ENCODE results near the gene SLC1A5. TPM values are rescaled to one million over a fixed set of nuclear protein-coding genes. Genes with fewer than 3 reads are reported as not detected.

The SLC1A5 gene
- total and polyA plus RNA-seq, 2 experiments from 2014 or later = 103 to 272 TPM

- TF ChIP-seq REST (IDR thresholded peaks at IDR 0.05; ENCODE audit: unreplicated experiment) (no peak), JUNB (IDR thresholded peaks at IDR 0.05; ENCODE audit: unreplicated experiment) (no peak), NANOG (IDR thresholded peaks at IDR 0.05; ENCODE audit: borderline replicate concordance) (no peak), ZNF114 (CRISPR knock-in tag; IDR thresholded peaks at IDR 0.05) (no peak), ZNF331 (CRISPR knock-in tag; IDR thresholded peaks at IDR 0.05; ENCODE audit: low read depth) (no peak)
Measured at GRCh38 chr19:46798713-46799112, 10.3 kb upstream of the SLC1A5 start (continued).

- H3F3A ChIP-seq (replicated peaks; ENCODE audit: low read depth) = no peaks in the 10 kb centered on the region
- H3K9me2 ChIP-seq (ENCODE audit: insufficient read depth) = no peaks in the 10 kb centered on the region
- H3K4me1 Mint-ChIP-seq = no peaks in the 10 kb centered on the region
- H3K4me3 ChIP-seq = no peak overlapping the region
- H2AFZ ChIP-seq = no peak overlapping the region
- H3K9me3 Mint-ChIP-seq = no peaks in the 10 kb centered on the region
- H3K27me3 ChIP-seq (ENCODE audit: insufficient read depth) = no peaks in the 10 kb centered on the region
- H3K27ac Mint-ChIP-seq = no peak overlapping the region
- DNase-seq (ENCODE audit: low spot score) (no peak), ATAC-seq (no peak)
- H3K4me2 ChIP-seq = no peak overlapping the region
- H3K79me2 ChIP-seq (replicated peaks; ENCODE audit: insufficient read depth) = no peaks in the 10 kb centered on the region
- H4K20me1 ChIP-seq (replicated peaks; ENCODE audit: insufficient read depth) = no peaks in the 10 kb centered on the region
- peaks cover 9% of the 10 kb centered on the region for H3K27me3 Mint-ChIP-seq (ENCODE audit: insufficient read depth, low read depth, poor library complexity)
- H3K36me3 ChIP-seq (ENCODE audit: insufficient read depth) = no peaks in the 10 kb centered on the region
- no peak overlapping the region for H3K27ac ChIP-seq (ENCODE audit: low read depth)
- no peak overlapping the region for H3K4me3 Mint-ChIP-seq
- no peaks in the 10 kb centered on the region for H3K4me1 ChIP-seq (ENCODE audit: insufficient read depth)
- H3K36me3 Mint-ChIP-seq (ENCODE audit: low read depth) = no peaks in the 10 kb centered on the region
- TF ChIP-seq CTCF (conservative IDR thresholded peaks at IDR 0.05; ENCODE audit: low read depth in 2 of 2) (no peak), EZH2 (IDR thresholded peaks at IDR 0.05; ENCODE audit: low read depth, unreplicated experiment) (no peak), REST (IDR thresholded peaks at IDR 0.05; ENCODE audit: unreplicated experiment) (no peak), CREB1 (CRISPR knock-in tag; IDR thresholded peaks at IDR 0.05; ENCODE audit: low read depth) (no peak), ZNF114 (CRISPR knock-in tag; IDR thresholded peaks at IDR 0.05) (no peak), POLR2AphosphoS5 (IDR thresholded peaks at IDR 0.05; ENCODE audit: low read depth) (no peak), JUNB (IDR thresholded peaks at IDR 0.05; ENCODE audit: unreplicated experiment) (no peak)
- TF ChIP-seq, protein P1, sequence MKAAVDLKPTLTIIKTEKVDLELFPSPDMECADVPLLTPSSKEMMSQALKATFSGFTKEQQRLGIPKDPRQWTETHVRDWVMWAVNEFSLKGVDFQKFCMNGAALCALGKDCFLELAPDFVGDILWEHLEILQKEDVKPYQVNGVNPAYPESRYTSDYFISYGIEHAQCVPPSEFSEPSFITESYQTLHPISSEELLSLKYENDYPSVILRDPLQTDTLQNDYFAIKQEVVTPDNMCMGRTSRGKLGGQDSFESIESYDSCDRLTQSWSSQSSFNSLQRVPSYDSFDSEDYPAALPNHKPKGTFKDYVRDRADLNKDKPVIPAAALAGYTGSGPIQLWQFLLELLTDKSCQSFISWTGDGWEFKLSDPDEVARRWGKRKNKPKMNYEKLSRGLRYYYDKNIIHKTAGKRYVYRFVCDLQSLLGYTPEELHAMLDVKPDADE (IDR thresholded peaks at IDR 0.05) = no peak
Measured at GRCh38 chr19:46797881-46798280, 9.5 kb upstream of the SLC1A5 start.
